K562 (cell line): Measurements from ENCODE around the gene TF. TPM values are rescaled to one million over a fixed set of nuclear protein-coding genes. Genes with fewer than 3 reads are reported as not detected.

Experiments used
- CBX8 ChIP-seq: fragments of 200-600 bp; sonication (generic); IDR thresholded peaks from 2 replicates; pipeline ENCODE4 v1.6.1; 2012; ENCODE audit warnings: borderline replicate concordance, mixed run types, low read depth, mild to moderate bottlenecking, moderate library complexity, mixed read lengths, low read length, control low read depth, inconsistent platforms; ENCODE audit not compliant: poor library complexity, severe bottlenecking; ENCODE audit errors: extremely low read depth
- CTCF ChIP-seq, 3 experiments: IDR thresholded peaks in 2 of 3; conservative IDR thresholded peaks in 1 of 3; 2 replicates each; pipeline ENCODE4 v1.5.1; 2011 to 2012; ENCODE audit warnings: low read length in 3 of 3, mild to moderate bottlenecking in 3 of 3, control low read depth in 2 of 3, improper control_type of control experiment in 1 of 3, inconsistent platforms in 1 of 3, low read depth in 1 of 3, mixed read lengths in 1 of 3, moderate library complexity in 1 of 3; ENCODE audit not compliant: insufficient read depth in 2 of 3
- GTF2B ChIP-seq: IDR thresholded peaks from 2 replicates; pipeline ENCODE4 v1.6.1; 2011; ENCODE audit not compliant: insufficient read length; ENCODE audit errors: extremely low read depth
- KLF16 ChIP-seq: IDR thresholded peaks from 2 replicates; pipeline ENCODE4 v1.6.1; 2016; ENCODE audit warnings: antibody characterized with exemption
- NCOA2 ChIP-seq, 2 experiments: fragments of 450-650 bp; IDR thresholded peaks; 2 replicates each; pipeline ENCODE4 v1.6.1; 2018; ENCODE audit warnings: mild to moderate bottlenecking in 2 of 2, moderate library complexity in 1 of 2; ENCODE audit not compliant: partially characterized antibody in 2 of 2
- REST ChIP-seq, 2 experiments: fragments of 450-650 bp; formaldehyde crosslinking in 1 of 2; IDR thresholded peaks; 2 replicates each; pipeline versions ENCODE4 v1.4.0 to v1.6.1; 2014 to 2020; ENCODE audit warnings: mild to moderate bottlenecking in 2 of 2, borderline replicate concordance in 1 of 2, low read depth in 1 of 2
- SRSF3 ChIP-seq: fragments of 200-400 bp; formaldehyde crosslinking; IDR thresholded peaks from 2 replicates; pipeline ENCODE4 v1.6.1; 2016; ENCODE audit warnings: mild to moderate bottlenecking, low read length, moderate library complexity; ENCODE audit not compliant: insufficient read depth
- ZBTB33 ChIP-seq: sonication (generic); formaldehyde crosslinking; IDR thresholded peaks from 2 replicates; pipeline ENCODE4 v1.8.1; 2023; ENCODE audit warnings: mild to moderate bottlenecking, missing genetic modification reagents
- ZNF280B ChIP-seq: fragments of 250-450 bp; sonication (Bioruptor Pico); IDR thresholded peaks from 2 replicates; pipeline ENCODE4 v1.5.1; 2021; ENCODE audit warnings: mild to moderate bottlenecking
- ZNF668 ChIP-seq: fragments of 250-450 bp; sonication (Bioruptor Pico); IDR thresholded peaks from 2 replicates; pipeline ENCODE4 v1.8.0; 2022; ENCODE audit warnings: mild to moderate bottlenecking, inconsistent platforms
- polyA plus RNA-seq, 8 experiments: library from polyadenylated mRNA; depleted of rRNA in 4 of 8; stranded (reverse) in 5 of 8; unstranded in 3 of 8; fragments of >200 nt; fragmentation: Nextera tagmentation in 2 of 8; fragmentation: Illumina TruSeq in 1 of 8; extraction: Ambion mirVana in 2 of 8; extraction: Trizol in 1 of 8; gene quantifications; 2 replicates each; pipeline versions ENCODE4 v1.2.1 to v1.2.3, GENCODE V29; 2011 to 2014; ENCODE audit warnings: inconsistent platforms in 1 of 8, missing spikeins in 1 of 8
- total RNA-seq, 7 experiments: library from RNA; depleted of rRNA in 6 of 7; stranded (reverse); fragments of >200 nt in 6 of 7; fragmentation: Illumina TruSeq in 2 of 7; extraction: Trizol in 2 of 7; gene quantifications; 2 replicates each; pipeline versions ENCODE4 v1.2.1 to v1.2.3, GENCODE V29; 2011 to 2021; ENCODE audit warnings: low replicate concordance in 1 of 7

The TF gene
- total and polyA plus RNA-seq, 9 of the 15 experiments (the other 6 are each of a cell fraction or from before 2014, with no cell fraction given), result 0.09 to 9.2 (median 3.1) TPM

GRCh38 chr3:133745108-133745507 lies 1.1 kb upstream of the TF start (continued):
- TF ChIP-seq ZNF280B (CRISPR knock-in tag) (no peak), CBX8 (no peak), NCOA2 (IDR thresholded peaks at IDR 0.05; ENCODE audit: partially characterized antibody in 2 of 2) (no peak), SRSF3 (no peak), GTF2B (no peak), REST (IDR thresholded peaks at IDR 0.05; ENCODE audit: borderline replicate concordance) (no peak), REST (CRISPR knock-in tag; IDR thresholded peaks at IDR 0.05; ENCODE audit: low read depth) (no peak), CTCF (IDR thresholded peaks at IDR 0.05 in 2 of 3, conservative IDR thresholded peaks at IDR 0.05 in 1 of 3; ENCODE audit: insufficient read depth in 2 of 3, low read depth in 1 of 3, low read length in 3 of 3) (no peak), ZBTB33 (CRISPR knock-in tag) (no peak), KLF16 (no peak), ZNF668 (CRISPR knock-in tag) (no peak)
